HG02571 (cell line): ENCODE measurements around the gene C16orf92.
A peak's percentile ranks its signal among the peaks of the same experiment; 100 is the strongest.

Experiments used
- ATAC-seq: cut with Tn5 transposase; IDR thresholded peaks from one replicate; pipeline ENCODE4 v1.9.1; 2021; ENCODE audit warnings: mild to moderate bottlenecking, moderate library complexity; ENCODE audit not compliant: unreplicated experiment

The C16orf92 gene

DNA sequence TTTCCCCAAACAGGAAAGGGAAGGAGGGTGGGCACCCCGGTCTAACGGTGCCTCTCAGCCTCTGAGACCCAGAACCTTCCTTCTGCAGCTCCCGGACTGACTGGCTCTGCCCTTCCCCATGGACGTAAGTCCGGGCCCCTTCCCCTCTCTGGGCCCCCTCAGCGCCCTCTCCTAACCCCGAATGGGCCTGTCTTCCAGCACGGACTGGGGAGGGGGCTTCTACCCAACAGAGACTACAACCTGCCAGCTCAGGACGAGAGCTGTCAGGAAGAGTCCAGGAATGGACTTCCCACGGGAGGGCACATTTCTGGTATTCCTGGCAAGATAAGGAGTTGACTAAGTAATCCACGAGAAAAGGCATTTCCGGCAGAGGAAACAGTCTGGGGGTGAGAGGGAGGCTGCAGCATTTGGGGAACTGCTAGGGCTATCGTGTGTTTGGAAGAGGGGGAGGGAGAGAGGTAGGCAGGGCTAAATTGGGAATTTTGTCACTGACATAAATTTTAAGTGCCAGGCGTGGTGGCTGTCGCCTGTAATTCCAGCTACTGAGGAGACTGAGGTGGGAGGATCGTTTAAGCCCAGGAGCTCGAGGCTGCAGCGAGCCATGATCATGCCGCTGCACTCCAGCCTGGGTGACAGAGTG is 30.5 kb downstream of the C16orf92 start:
- ATAC-seq = no peak

DNA sequence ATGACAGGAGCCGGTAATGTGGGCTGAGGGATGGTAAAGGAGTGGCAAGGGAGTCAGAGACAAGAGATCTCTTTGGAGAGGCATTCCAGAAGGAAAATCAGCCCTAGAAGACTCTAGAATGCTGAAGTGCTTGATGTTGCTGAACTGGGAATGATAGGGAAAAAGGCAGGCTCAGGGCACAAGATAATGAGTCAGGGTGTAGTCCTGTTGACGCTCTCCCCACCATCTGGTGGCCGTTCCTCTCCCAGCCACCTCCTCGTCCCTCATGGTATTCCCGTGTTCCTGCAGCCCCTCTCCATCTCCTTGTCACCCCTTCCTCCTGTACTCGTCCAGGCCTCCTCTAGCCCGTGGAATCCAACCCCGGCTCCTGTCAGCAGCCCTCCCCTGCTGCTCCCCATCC is 31.5 kb downstream of the C16orf92 start:
- no peak for ATAC-seq

DNA sequence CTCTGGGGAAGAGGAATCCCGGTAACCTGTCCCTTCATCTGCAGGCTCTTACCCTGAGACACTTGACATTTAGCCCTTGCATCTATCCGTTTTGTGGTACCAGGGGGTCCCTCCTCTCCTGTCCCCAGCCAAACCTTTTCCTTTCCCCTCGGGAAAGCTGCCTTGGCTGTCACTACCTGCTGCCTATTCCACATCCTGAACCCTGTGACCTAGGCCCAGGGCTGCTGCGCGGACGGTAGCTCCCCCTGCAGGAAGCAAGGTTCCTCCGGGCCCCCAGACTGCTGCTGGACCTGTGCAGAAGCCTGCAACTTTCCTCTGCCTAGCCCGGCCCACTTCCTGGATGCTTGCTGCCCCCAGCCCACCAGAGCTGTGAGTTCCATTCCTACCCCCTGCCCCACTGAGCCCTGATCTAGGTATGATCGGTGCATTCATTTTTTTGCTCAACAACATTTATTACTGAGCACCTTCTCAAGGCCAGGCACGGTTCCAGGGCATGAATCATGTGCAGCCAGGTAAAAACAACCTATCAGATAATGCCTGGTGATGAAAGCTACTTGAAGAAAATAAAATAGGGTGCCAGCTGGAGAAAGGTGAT is 32.1 kb downstream of the C16orf92 start:
- ATAC-seq = no peak

DNA sequence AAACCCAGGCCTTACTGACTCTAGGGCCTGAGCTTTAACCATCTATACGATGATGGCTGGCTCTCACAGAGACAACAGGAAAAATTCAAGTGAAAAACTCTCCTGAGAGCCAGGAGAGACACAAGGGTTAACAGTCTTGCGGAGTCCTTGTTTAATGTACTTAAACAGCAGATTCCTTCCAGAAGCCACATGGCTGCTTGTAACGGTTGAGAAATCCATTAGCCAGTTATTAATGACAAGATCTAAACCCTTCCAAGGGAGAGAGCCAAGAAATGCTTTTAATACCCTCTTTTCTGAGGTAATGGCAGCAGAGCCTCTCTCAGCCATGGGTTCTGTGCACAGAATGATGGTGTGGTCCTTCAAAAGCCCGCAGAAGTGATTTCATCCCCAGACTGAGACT is 37.3 kb downstream of the C16orf92 start:
- no peak for ATAC-seq

DNA sequence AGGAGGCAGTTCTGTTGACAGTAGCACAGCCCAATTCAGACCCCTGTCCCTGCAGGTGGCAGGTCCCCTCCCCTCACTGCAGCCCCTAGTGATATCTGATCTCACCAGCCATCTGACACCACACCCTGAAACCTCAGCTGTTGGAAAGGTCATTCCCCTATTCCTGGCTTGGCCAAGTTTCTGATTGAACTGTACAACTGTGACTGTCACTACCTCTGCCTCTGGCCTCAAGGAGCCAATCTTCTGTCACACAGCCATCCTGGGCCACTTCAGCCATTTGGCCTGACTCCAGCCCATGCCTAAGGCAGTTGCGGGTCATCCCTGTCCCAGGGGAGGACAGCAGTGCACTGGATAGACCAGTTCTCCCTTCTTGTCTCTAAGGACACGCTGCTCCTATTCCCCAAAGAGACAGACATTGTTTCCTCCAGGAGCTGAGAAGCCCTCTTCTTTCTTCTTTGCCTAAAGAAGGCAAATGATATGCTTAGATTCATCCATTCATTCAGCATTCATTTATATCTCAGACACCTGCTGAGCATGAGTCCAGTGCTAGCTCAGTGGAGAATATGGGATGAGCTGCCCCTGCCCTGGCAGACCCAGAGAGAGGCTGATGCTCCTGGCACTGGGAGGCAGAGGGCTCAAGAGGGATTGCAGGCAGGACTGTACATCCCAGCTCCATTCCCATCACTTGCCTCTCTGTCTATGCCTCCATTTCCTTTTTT is 38.0 kb downstream of the C16orf92 start:
- ATAC-seq = no peak

DNA sequence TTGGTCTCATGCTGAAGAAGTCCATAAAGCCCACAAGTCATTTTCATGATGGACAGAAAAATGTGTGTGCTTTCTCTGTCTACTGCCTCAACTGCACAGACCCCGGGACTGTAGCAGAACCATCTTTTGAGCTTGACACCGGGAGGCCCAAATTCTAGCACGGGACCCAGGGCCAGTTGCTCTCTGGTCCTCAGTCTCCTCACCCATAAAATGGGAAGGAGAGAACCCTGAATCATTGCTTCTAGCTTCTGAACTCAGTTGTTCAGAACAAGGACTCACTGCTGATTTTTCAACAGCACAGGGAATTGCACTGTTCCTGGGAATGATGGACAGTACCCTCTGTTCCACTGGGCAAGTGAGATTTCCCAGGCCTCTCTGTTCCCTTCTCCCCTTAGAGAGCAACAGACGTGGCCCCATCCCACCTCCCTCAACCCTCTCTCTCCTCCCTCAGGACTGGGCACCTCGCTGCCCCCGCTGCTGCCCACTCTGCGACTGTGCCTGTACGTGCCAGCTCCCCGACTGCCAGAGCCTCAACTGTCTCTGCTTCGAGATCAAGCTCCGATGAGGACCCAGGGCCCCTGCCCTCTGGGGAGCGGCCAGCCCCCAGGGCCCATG is 40.4 kb downstream of the C16orf92 start:
- no peak for ATAC-seq

DNA sequence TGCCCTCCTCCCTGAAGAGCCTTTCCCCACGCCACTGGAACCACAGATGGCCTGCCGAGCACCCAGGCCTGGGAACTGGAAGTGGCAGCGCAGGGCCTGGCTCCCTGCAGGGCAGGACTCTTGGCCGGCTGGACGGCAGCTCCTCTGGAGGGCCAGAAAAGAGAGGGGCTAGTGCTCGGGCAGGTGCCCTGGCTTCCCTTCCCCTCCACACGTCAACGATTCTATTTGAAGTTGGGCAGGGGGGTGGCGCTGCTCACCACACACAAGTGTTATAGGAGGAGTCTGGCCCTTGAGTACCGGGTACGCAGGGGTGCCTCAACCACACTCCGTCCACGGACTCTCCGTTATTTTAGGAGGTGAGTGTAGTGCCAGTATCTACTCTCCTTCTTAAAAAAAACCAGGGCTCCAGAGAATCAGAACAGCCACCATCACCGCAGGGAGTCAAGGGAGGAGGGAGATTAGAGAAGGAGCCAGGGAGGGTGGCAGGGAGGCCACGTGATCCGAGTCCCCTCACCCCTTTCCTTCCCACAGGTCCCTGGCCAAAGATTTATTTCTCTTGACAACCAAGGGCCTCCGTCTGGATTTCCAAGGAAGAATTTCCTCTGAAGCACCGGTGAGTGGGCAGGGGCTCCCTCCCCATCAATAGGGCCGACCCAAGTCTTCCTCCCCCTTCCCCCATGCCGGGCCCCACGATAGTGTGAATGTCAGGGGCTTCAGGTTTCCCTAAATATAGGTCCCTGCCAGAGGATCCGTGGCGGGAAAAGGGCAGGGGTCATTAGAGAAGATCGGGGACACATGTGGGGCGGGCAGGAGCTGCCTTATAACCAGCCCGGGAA is 41.1 kb downstream of the C16orf92 start:
- peak; percentile 26 for ATAC-seq

DNA sequence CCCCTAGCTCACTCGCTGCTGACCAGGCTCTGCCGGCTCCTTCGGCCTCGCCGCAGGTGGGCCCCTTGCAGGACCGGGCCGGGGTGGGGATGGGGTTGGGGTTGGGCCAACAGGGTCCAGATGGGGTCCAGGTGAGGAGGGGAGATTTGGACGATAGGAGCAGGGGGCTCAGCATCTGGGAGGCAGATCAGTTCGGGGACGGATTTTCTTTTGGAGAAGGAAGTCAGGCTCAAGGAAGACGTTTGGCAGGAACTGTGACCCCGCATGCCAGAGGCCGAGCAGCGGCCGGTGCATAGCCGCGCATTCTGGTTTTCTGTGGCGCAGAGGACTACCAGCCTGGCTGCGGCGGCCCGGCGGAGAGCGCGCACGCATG is 41.7 kb downstream of the C16orf92 start:
- no peak for ATAC-seq

DNA sequence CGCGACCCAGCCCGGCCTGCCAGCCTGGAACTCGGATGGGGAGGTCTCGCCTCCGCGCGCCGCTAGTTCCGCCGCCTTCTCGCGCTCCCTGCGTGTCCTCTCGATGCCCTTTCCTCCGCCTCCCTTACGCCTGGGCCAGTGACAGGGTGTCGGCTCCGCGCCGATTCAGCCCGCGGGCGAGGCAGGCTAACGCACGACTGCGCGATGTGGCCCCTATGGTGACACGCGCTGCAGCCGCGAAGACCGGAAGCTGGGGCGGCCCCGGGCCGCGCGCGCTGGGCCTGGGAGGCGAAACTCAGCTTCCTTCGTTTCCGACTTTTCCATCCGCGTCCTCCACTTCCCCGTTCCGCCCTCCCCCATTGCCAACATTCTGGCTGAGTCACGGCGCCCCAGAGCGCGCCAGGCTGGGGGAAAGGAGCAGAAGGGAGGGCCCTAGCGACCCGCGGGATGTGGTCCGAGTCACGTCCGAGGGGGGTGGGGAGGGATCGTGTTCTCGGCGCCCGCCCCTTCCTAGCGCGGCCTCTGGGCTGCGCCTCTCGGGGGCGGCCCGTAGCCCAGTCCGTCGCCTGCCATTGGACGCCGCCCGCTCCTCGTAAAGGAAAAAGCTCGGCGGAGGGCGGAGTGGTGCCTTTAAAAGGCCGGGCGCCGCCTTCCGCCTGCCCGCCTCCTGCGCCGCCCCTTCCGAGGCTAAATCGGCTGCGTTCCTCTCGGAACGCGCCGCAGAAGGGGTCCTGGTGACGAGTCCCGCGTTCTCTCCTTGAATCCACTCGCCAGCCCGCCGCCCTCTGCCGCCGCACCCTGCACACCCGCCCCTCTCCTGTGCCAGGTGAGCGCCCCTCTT is 42.3 kb downstream of the C16orf92 start, which contains the start of gene ALDOA:
Gene ALDOA (plus strand): TSS at position 659 of the 841 bp plus-strand sequence. CDS start 1,138 bp downstream, outside the sequence.
- peak; percentile 74 for ATAC-seq

DNA sequence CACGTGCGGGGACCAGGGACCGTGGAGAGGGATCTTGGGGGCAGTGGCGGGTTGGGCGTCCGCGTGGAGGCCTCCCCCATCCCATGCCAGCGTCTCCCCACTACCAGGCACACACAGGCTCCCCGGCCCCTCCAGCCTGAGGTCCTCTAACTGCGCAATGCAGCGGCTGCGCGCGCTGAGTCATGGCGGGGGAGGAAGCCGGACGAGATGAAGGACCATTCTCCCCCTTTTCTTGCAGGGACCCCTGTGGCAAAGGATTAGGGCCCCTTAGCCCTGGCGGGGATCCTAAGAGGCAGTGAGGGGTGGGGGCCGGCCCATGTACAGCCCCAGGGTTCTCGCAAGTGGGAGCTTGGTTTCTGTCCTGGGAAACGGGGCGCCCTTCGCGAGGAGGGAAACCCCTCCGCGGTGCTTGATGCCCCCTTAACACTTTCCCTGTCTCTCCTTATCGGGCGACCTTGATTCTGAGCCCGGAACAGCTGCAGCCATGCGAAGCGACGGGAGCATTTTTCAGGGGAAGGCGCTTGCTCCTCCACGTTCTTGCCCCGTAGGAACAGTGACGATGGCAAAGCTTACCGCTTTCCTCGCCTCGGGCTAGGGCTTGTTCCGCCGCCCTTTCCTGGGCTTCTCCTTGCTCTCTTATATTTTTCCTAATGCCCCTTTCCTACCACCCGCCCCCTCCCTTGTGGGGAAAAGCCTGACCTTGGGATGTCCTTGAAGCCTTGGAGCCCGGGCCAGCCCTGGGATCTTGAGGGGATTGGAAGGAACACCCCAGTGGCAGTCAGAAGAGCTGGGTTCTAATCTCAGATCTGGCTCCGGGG is 43.2 kb downstream of the C16orf92 start:
- peak; percentile 2 for ATAC-seq

DNA sequence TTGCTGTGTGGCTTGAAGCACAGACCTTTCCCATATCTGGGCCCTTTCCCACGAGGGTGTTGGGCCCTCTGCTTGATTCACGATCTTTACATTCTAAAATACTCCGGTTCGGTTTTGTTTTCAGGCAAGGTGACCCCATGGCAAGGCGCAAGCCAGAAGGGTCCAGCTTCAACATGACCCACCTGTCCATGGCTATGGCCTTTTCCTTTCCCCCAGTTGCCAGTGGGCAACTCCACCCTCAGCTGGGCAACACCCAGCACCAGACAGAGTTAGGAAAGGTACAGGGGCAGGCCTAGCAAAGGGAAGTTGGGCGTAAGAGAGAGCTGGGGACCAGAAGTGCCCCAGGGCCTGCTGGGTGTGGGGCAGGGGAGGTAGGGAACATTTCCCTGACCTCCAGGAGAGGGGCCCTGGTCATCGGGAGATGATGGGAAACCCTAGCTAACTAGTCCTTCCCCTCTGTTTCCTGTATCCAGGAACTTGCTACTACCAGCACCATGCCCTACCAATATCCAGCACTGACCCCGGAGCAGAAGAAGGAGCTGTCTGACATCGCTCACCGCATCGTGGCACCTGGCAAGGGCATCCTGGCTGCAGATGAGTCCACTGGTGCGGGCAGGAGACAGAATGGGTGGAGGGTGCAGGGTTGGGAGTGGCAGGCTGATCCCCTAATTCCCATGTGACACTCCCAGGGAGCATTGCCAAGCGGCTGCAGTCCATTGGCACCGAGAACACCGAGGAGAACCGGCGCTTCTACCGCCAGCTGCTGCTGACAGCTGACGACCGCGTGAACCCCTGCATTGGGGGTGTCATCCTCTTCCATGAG is 44.0 kb downstream of the C16orf92 start:
- ATAC-seq = no peak

DNA sequence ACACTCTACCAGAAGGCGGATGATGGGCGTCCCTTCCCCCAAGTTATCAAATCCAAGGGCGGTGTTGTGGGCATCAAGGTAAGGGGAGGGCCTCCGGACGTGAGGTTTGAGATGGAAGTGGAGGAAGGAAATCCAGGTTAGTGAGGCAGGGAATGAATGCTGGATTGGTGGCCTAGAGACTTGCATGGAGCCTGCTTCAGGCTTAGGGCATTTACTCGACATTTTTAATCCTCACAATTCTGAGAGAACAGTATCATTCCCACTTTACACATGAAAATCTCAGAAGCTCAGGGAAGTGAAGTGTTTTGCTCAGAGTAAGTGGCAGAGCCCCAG is 44.6 kb downstream of the C16orf92 start:
- no peak for ATAC-seq

DNA sequence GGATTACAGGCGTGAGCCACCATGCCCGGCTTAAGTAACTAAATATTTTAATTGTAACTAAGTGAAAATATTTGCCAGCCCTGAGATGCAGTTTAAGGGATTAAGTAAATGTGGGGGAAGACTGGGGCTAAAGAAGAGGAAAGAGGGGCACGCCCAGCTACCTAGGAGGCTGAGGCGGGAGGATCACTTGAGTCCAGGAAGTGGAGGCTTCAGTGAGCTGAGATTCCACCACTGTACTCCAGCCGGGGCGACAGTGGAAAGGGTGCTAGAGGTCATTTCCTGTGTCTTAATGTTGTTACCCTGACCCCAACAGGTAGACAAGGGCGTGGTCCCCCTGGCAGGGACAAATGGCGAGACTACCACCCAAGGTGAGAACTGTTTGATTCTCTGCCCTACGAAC is 45.3 kb downstream of the C16orf92 start:
- ATAC-seq = no peak

DNA sequence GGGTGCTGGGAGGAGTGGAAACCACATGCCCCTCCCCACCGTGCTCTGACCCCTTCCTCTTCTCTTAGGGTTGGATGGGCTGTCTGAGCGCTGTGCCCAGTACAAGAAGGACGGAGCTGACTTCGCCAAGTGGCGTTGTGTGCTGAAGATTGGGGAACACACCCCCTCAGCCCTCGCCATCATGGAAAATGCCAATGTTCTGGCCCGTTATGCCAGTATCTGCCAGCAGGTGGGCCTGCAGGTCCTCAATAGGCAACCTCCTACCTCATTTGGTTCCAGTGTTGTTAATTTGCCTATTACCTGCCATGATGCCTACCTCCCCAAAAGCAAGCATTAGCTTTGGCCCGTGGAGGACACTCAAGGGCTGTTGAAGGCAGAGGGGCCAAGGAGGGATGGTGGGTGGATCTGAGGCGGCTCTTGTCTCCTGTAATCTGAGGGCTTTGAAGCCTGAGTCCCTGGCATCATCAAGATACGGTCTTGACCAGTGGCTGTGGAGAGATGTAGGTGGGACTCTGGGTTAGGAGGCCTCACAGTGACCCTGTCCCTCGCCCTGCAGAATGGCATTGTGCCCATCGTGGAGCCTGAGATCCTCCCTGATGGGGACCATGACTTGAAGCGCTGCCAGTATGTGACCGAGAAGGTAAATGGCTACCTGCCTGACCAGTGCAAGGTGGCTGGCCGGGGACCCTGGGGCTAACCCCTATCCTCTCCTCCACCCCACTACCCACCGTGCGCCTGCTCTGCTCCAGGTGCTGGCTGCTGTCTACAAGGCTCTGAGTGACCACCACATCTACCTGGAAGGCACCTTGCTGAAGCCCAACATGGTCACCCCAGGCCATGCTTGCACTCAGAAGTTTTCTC is 46.0 kb downstream of the C16orf92 start:
- ATAC-seq = no peak

DNA sequence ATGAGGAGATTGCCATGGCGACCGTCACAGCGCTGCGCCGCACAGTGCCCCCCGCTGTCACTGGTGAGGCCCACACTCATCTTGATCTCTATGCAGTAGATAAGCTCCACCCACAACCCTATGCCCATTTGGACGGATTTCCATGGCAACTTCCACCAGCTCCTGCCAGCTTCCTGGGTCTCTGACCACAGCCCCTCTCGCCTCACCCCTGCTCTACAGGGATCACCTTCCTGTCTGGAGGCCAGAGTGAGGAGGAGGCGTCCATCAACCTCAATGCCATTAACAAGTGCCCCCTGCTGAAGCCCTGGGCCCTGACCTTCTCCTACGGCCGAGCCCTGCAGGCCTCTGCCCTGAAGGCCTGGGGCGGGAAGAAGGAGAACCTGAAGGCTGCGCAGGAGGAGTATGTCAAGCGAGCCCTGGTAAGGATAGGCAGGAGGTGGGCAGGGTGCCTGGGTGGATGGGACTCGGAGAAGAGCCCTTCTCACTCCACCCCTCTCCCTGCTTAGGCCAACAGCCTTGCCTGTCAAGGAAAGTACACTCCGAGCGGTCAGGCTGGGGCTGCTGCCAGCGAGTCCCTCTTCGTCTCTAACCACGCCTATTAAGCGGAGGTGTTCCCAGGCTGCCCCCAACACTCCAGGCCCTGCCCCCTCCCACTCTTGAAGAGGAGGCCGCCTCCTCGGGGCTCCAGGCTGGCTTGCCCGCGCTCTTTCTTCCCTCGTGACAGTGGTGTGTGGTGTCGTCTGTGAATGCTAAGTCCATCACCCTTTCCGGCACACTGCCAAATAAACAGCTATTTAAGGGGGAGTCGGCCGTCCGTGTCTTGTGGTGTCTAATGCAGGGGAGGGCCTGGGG is 46.8 kb downstream of the C16orf92 start:
- ATAC-seq = no peak

DNA sequence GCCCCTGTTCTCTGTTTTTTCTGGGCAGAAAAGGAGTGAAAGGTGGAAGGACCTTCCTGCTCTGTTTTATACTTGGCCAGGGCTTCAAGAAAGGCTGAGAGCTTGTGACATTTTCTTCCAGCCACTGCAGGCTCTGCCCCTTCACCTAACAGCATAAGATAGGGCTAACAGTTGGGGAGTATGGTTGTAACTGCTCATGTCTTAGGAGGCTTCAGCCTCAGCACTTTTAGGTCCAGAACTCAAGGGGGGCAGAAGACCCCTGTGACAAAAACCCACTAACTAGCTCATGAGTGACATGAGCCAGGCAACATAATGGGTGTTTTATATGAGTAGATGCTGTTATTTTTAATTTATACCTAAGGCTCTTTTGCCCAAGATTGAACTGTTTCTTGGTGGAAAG is 47.5 kb downstream of the C16orf92 start:
- ATAC-seq = no peak
